ENCODE results near the gene NCAM1.
A peak's percentile ranks its signal among the peaks of the same experiment; 100 is the strongest.

NCAM1 gene

GRCh38 chr11:113077379-113077778 lies 116.2 kb downstream of the NCAM1 start:
- H3K36me3 ChIP-seq: no peaks in the 10 kb centered on the region; the same call in 1 of the 2 replicates
- H3K4me1 ChIP-seq: peaks cover 5% of the 10 kb centered on the region
- no peak for TF ChIP-seq CTCF (IDR thresholded peaks at IDR 0.05; ENCODE audit: low read depth, low read length)
- H3K4me3 ChIP-seq (ENCODE audit: low read depth, low read length): no peak overlapping the region
- H3K9me3 ChIP-seq: no peaks in the 10 kb centered on the region
- H3K27me3 ChIP-seq: no peaks in the 10 kb centered on the region
- DNase-seq: no peak

DNA sequence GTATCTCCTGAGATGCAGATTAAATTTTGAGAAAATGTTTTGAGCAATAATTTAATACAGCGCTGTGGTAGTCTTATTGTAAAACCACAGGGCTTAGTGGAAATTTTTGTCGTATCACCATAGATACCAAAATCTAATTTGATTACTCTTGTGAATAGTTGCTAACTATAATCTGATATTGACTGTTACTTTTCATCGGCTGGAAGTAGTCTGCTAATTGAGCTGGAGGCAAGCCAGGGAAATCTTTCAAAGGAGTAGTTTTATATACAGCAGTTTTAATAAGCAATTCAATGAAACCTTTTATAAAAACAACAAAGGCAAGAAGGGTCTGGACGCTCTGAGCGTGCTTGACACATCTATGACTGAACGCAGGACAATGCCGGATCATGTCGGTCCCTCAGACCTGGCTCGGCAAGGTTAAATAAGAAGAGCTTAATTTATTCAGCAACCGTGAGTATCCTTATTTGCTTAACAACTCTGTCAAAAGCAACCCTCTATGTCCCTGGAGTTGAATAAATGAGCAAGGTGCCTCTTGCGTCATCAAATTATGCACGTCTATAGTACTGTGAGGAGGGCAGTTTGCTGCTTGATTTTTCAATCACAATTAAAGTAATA lies 121.2 kb downstream of the NCAM1 start:
- Histone ChIP-seq H3K4me3 (ENCODE audit: low read depth, low read length) (peak overlapping the region; percentile 27), H3K36me3 (no peaks in the 10 kb centered on the region; the same call in 1 of the 2 replicates), H3K27me3 (no peaks in the 10 kb centered on the region), H3K4me1 (peaks cover 18% of the 10 kb centered on the region), H3K9me3 (no peaks in the 10 kb centered on the region)
- TF ChIP-seq CTCF (IDR thresholded peaks at IDR 0.05; ENCODE audit: low read depth, low read length): no peak
- peak; percentile 24 for DNase-seq

GRCh38 chr11:113083571-113083970 lies 122.4 kb downstream of the NCAM1 start:
- no peak overlapping the region for H3K4me3 ChIP-seq (ENCODE audit: low read depth, low read length)
- H3K9me3 ChIP-seq: no peaks in the 10 kb centered on the region
- no peak for TF ChIP-seq CTCF (IDR thresholded peaks at IDR 0.05; ENCODE audit: low read depth, low read length)
- peaks cover 18% of the 10 kb centered on the region for H3K4me1 ChIP-seq
- H3K36me3 ChIP-seq: no peaks in the 10 kb centered on the region; the same call in 1 of the 2 replicates
- H3K27me3 ChIP-seq: no peaks in the 10 kb centered on the region
- no peak for DNase-seq

- no peak for TF ChIP-seq CTCF (IDR thresholded peaks at IDR 0.05; ENCODE audit: low read depth, low read length)
- Histone ChIP-seq H3K4me1 (peaks cover 18% of the 10 kb centered on the region), H3K4me3 (ENCODE audit: low read depth, low read length) (no peak overlapping the region), H3K36me3 (no peaks in the 10 kb centered on the region), H3K27me3 (no peaks in the 10 kb centered on the region), H3K9me3 (no peaks in the 10 kb centered on the region)
- DNase-seq: no peak
Measured at GRCh38 chr11:113084297-113084696, 123.1 kb downstream of the NCAM1 start.

- Histone ChIP-seq H3K4me3 (ENCODE audit: low read depth, low read length) (no peak overlapping the region), H3K36me3 (no peaks in the 10 kb centered on the region), H3K27me3 (no peaks in the 10 kb centered on the region), H3K9me3 (no peaks in the 10 kb centered on the region), H3K4me1 (peaks cover 23% of the 10 kb centered on the region)
- DNase-seq: no peak
- TF ChIP-seq CTCF (IDR thresholded peaks at IDR 0.05; ENCODE audit: low read depth, low read length): no peak
Measured at GRCh38 chr11:113085446-113085845, 124.2 kb downstream of the NCAM1 start.

DNA sequence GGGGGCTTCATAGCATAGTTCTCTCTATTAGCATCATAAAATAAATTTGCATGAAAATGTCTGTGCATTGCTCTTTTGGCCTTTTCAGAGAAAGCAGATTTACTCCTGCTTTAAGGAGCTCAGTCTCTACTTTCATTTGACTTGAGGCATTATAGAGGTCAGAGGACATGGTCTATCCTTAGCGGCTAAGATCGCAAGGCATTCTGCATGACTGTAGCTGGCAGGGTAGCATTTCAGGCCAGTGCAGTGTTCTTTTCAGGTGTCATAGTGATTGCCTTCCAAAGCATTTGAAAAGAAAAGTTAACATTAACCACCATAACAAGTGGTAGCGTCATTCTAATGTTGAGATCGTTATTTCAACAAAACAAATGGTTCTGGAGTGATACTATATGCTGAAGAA lies 126.5 kb downstream of the NCAM1 start:
- Histone ChIP-seq H3K4me1 (peaks cover 25% of the 10 kb centered on the region), H3K4me3 (ENCODE audit: low read depth, low read length) (no peak overlapping the region), H3K27me3 (no peaks in the 10 kb centered on the region), H3K36me3 (no peaks in the 10 kb centered on the region), H3K9me3 (no peaks in the 10 kb centered on the region)
- TF ChIP-seq CTCF (IDR thresholded peaks at IDR 0.05; ENCODE audit: low read depth, low read length): no peak
- DNase-seq: no peak

All from BE2C (cell line).